Right lobe of liver (tissue), 6 donors: Measurements from ENCODE around the gene IL37. TPM values are rescaled to one million over a fixed set of nuclear protein-coding genes. Genes with fewer than 3 reads are reported as not detected.

Experiments used
- ATAC-seq, 4 donors: fragments of 200-7000 bp; cut with Tn5 transposase; one replicate each; pipeline ENCODE4 v1.9.1; 2020; ENCODE audit warnings: mild to moderate bottlenecking in 4 of 4, moderate library complexity in 4 of 4
- DNase-seq, 3 donors: peaks; one replicate each; pipeline ENCODE4 v3.0.0-alpha.2; 2020
- H3K27ac ChIP-seq, 3 donors: fragments of 200-600 bp; one replicate each; pipeline ENCODE4 v1.8.0; 2022
- H3K27me3 ChIP-seq, 2 donors: fragments of 200-600 bp; one replicate each; pipeline ENCODE4 v1.8.0; 2022
- H3K36me3 ChIP-seq, 4 donors: fragments of 200-600 bp; sonication (generic) in 1 of 4; one replicate each; pipeline versions ENCODE4 v1.5.1 to v1.8.0; 2017 to 2022; ENCODE audit warnings: control low read depth in 1 of 4
- H3K4me1 ChIP-seq, 4 donors: fragments of 200-600 bp; sonication (generic) in 1 of 4; one replicate each; pipeline versions ENCODE4 v1.5.1 to v1.8.0; 2017 to 2022; ENCODE audit warnings: control low read depth in 1 of 4
- H3K4me3 ChIP-seq, 3 donors: fragments of 200-600 bp; one replicate each; pipeline ENCODE4 v1.8.0; 2022
- H3K9me3 ChIP-seq, 4 donors: fragments of 200-600 bp; sonication (generic) in 1 of 4; one replicate each; pipeline versions ENCODE4 v1.5.1 to v1.8.0; 2017 to 2022; ENCODE audit warnings: control low read depth in 1 of 4
- POLR2A ChIP-seq: fragments of 450-650 bp; IDR thresholded peaks from one replicate; pipeline ENCODE4 v1.6.1; 2017; ENCODE audit warnings: antibody characterized with exemption, mild to moderate bottlenecking
- WGBS: methylation state at CpG from one replicate; pipeline ENCODE4 v1.1.6; 2018; ENCODE audit warnings: low coverage, low lambda C conversion rate; ENCODE audit not compliant: insufficient coverage; ENCODE audit errors: missing lambda C conversion rate; 5-methylcytosine and 5-hydroxymethylcytosine counted together
- intact Hi-C, 2 donors: fragments of 100-400 bp; cut with DNase I; formaldehyde crosslinking; loops; one replicate each; pipeline versions ENCODE4 v1.11.2 to v1.14.1; 2022
- total RNA-seq, 6 experiments: library from RNA; depleted of rRNA in 2 of 6; stranded (reverse); fragments of >200 nt in 2 of 6; fragmentation: NEBNext Ultra II Directional in 3 of 6; extraction: Animal tissue kit (Norgen Biotek cat#: 25700) in 3 of 6; gene quantifications; one replicate each; pipeline versions ENCODE4 v1.1.0 to v1.2.4, GENCODE V29; 2016 to 2023
- TF ChIP-seq, protein P1 (sequence below), 4 donors: fragments of 200-600 bp in 3 of 4; fragments of 450-650 bp in 1 of 4; IDR thresholded peaks; one replicate each; pipeline versions ENCODE4 v1.5.1 to v1.8.0; 2016 to 2022; ENCODE audit warnings: antibody characterized with exemption in 4 of 4, mild to moderate bottlenecking in 2 of 4
- donor health status: DM: no; HTN: yes; CAD: no.
- donor health status: DM: no; HTN: no; CAD: no.
- donor health status: DM: no; HTN: no; CAD: no.
- donor health status: DM: no; HTN: yes; CAD: no.
- donor health status: DM: no; HTN: yes; CAD: no.

The IL37 gene
- total RNA-seq, 6 experiments from 2014 or later: not detected

DNA sequence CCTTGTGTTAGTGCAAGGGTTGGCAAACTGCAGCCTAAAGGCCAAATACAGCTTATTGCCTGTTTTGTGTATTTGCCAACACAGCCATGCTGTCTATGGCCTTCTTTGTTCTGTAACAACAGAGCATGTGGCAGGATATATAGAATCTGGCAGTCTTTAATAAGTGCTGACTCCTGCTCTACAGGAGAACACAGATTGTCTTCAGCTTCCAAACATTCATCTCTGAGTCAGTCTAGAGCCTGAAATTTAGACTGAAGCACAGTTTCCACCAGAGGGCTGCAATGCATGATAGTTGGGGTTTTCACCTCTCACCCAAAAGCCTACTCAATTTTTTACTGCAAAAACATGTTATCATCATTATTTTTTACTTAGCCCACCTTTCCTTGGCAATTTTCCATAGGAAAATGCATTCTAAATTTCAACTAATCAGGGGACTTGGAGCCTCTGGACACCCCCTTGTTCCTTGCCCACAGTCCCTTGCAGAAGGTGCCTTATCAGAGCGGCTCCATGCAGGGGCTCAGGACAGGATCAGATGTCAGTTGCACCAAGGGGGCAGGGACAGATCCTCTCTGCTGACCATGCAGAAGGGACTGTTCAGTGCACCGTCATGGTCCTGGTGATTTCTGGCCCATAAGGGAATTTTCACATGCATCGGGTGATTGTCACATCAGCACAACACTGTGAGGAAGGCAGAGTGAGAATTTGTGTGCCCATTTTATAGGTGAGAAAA, 12.4 kb downstream of the IL37 start:
- H3K27ac ChIP-seq: no peak overlapping the region
- H3K27me3 ChIP-seq: no peaks in the 10 kb centered on the region
- DNase-seq (no peak), ATAC-seq (no peak)
- H3K4me3 ChIP-seq: no peak overlapping the region
- H3K4me1 ChIP-seq: peaks cover 0 to 7% (median 4%) of the 10 kb centered on the region in 4 donors
- no peaks in the 10 kb centered on the region for H3K9me3 ChIP-seq
- H3K36me3 ChIP-seq: no peaks in the 10 kb centered on the region
- intact Hi-C loops: no loop called here
- no peak for TF ChIP-seq POLR2A
- TF ChIP-seq, protein P1, sequence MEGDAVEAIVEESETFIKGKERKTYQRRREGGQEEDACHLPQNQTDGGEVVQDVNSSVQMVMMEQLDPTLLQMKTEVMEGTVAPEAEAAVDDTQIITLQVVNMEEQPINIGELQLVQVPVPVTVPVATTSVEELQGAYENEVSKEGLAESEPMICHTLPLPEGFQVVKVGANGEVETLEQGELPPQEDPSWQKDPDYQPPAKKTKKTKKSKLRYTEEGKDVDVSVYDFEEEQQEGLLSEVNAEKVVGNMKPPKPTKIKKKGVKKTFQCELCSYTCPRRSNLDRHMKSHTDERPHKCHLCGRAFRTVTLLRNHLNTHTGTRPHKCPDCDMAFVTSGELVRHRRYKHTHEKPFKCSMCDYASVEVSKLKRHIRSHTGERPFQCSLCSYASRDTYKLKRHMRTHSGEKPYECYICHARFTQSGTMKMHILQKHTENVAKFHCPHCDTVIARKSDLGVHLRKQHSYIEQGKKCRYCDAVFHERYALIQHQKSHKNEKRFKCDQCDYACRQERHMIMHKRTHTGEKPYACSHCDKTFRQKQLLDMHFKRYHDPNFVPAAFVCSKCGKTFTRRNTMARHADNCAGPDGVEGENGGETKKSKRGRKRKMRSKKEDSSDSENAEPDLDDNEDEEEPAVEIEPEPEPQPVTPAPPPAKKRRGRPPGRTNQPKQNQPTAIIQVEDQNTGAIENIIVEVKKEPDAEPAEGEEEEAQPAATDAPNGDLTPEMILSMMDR (IDR thresholded peaks at IDR 0.05): no peak
- whole genome bisulfite sequencing: no CpG with 5 or more reads among the region's 3 CpGs

DNA sequence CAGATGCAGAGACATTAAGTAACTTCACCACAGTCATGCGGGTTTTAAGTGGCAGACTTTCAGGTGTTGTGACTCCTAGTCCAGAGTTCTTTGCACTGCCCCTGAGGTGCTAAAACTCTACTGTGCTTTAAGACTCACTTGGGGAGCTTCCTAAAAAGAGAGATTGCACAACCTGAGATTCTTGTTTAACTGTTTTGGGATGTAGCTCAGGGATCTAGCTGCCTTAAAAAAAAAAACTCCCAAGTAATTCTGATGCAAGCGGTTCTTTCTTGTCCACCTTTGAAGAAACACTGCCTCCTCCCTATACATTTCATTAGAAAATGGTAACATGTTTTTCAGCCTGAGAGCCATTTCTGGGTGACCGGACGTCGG, 13.0 kb downstream of the IL37 start:
- no peak for TF ChIP-seq POLR2A
- TF ChIP-seq, protein P1 (IDR thresholded peaks at IDR 0.05): no peak
- ATAC-seq (no peak), DNase-seq (no peak)
- Histone ChIP-seq H3K4me3 (no peak overlapping the region), H3K4me1 (peaks cover 0 to 7% (median 4%) of the 10 kb centered on the region in 4 donors), H3K36me3 (no peaks in the 10 kb centered on the region), H3K27ac (no peak overlapping the region), H3K9me3 (no peaks in the 10 kb centered on the region), H3K27me3 (no peaks in the 10 kb centered on the region)
- intact Hi-C loops: no loop called here
- WGBS: 65% methylated on average over 2 of the region's 5 CpGs

DNA sequence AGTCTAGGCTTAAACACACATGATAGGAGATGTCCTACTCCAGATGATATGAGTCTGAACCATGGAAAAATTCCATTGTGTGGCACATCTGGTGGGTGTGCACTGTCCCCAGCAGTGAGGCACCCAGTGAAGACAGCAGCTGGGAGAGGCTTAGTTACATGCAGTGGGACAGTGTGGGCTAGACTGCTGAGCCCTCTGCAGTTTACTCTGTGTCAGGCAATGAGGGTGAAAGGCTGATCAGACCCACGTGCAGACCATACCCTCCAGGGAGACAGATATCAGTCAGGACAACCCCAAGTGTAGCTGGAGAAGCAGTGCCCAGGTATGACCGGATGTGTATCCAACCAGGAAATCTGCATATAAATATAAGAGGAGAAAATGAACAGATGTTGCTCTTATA, 13.4 kb downstream of the IL37 start:
- H3K4me1 ChIP-seq: peaks cover 0 to 7% (median 4%) of the 10 kb centered on the region in 4 donors
- H3K36me3 ChIP-seq: no peaks in the 10 kb centered on the region
- 25% methylated on average over 2 of the region's 2 CpGs for WGBS
- no peaks in the 10 kb centered on the region for H3K9me3 ChIP-seq
- DNase-seq: no peak
- H3K27me3 ChIP-seq: no peaks in the 10 kb centered on the region
- no peak overlapping the region for H3K27ac ChIP-seq
- no peak for TF ChIP-seq POLR2A
- TF ChIP-seq, protein P1 (IDR thresholded peaks at IDR 0.05): no peak
- peak in 1 of 4 donors; percentile 19 for ATAC-seq
- no peak overlapping the region for H3K4me3 ChIP-seq
- intact Hi-C loops: no loop called here

DNA sequence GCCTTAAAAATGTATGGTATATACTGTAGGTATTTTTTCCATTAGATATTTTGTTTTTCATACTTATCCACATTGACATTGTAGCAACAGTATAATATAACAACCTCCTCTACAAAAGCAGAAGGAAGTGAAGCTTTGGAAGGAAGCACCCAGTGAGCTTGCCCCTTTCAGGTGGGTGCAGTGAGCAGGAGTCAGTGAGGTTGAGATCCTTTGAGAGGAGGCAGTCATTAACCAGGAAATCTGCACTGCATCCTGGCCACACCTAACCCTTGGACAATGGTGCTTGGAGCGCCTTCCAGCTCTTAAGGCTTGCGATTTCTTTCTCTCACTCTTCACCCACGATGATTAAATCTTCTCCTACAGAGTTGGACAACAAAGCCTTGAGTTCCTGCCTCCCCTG, 13.9 kb downstream of the IL37 start:
- 10% methylated on average over 2 of the region's 3 CpGs for WGBS
- DNase-seq: no peak
- Histone ChIP-seq H3K9me3 (no peaks in the 10 kb centered on the region), H3K4me3 (no peak overlapping the region), H3K27ac (no peak overlapping the region), H3K36me3 (no peaks in the 10 kb centered on the region), H3K4me1 (peaks cover 0 to 7% (median 4%) of the 10 kb centered on the region in 4 donors), H3K27me3 (no peaks in the 10 kb centered on the region)
- intact Hi-C loops: no loop called here
- peak; percentile 74 to 87 (median 82) for ATAC-seq
- TF ChIP-seq POLR2A: no peak
- TF ChIP-seq, protein P1 (IDR thresholded peaks at IDR 0.05): no peak
